GM10266 (cell line): ENCODE measurements around the gene CRADD.
"Not testable (repeated sequence)": the region's sequence is repeated elsewhere in the genome, so short reads cannot be mapped to it uniquely, and the experiment has no call there.

ENCODE experiments used
- DNase-seq: peaks from one replicate; pipeline ENCODE4 v3.0.0; 2012; ENCODE audit errors: extremely low spot score
- TF ChIP-seq, protein P1 (sequence below): IDR thresholded peaks from 2 replicates; pipeline ENCODE4 v1.5.1; 2012; ENCODE audit warnings: mild to moderate bottlenecking, low read depth; ENCODE audit not compliant: control insufficient read depth, insufficient read depth; ENCODE audit errors: missing control alignments

The CRADD gene

GRCh38 chr12:93868771-93869170, 191.6 kb downstream of the CRADD start:
- DNase-seq = no peak
- TF ChIP-seq, protein P1, sequence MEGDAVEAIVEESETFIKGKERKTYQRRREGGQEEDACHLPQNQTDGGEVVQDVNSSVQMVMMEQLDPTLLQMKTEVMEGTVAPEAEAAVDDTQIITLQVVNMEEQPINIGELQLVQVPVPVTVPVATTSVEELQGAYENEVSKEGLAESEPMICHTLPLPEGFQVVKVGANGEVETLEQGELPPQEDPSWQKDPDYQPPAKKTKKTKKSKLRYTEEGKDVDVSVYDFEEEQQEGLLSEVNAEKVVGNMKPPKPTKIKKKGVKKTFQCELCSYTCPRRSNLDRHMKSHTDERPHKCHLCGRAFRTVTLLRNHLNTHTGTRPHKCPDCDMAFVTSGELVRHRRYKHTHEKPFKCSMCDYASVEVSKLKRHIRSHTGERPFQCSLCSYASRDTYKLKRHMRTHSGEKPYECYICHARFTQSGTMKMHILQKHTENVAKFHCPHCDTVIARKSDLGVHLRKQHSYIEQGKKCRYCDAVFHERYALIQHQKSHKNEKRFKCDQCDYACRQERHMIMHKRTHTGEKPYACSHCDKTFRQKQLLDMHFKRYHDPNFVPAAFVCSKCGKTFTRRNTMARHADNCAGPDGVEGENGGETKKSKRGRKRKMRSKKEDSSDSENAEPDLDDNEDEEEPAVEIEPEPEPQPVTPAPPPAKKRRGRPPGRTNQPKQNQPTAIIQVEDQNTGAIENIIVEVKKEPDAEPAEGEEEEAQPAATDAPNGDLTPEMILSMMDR = no peak

DNA sequence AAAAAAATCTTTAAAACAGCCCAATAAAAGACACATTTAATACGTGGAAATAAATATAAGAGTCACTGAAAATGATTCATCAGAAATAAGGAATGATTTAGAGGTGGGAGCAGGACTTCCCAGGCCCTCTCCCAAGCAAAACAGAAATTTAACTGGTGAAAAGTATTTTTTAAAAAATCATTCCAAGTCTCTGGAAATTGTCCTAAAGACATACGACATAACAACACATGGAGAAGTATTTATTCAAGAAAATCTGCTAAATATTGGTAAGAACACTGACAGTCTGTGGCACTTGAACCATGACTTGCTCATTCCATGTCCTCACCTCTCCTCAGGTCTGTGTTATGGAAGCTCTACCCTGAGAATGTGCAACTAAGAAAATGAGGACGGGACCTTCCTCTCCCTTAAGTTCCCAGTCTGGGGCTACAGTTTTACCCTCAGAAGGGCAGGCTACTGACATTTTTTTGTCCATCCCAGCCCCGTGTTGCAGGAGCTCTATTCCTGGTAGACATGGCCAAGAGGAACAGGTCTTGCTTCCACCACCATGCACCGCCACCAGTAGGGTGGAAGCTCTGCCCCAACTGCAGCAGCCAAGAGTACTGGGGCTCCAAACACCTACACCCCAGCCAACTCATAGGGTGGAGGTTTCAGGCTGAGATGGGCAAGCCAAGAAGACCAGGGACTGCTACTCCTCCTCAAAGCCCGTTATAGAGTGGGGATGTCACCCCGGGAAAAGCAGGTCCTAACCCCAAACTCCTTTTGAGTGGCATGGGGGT, 193.0 kb downstream of the CRADD start:
- DNase-seq = no peak
- TF ChIP-seq, protein P1 = no peak

DNA sequence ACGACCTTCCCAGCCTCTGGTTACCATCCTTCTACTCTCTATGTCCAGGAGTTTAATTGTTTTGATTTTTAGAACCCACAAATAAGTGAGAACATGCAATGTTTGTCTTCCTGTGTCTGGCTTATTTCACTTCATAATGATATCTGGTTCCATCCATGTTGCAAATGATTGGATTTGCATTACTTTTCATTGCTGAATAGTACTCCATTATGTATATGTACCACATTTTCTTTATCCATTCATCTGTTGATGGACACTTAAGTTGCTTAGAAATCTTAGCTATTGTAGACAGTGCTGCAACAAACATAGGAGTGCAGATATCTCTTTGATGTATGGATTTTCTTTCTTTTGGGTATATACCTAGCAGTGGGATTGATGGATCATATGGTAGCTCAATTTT, 194.4 kb downstream of the CRADD start:
- DNase-seq = not testable (repeated sequence)

GRCh38 chr12:93873561-93873960, 196.4 kb downstream of the CRADD start:
- TF ChIP-seq, protein P1 = no peak
- no peak for DNase-seq

GRCh38 chr12:93875157-93875556, 198.0 kb downstream of the CRADD start:
- TF ChIP-seq, protein P1 = no peak
- no peak for DNase-seq

- TF ChIP-seq, protein P1 = no peak
These were observed 199.2 kb downstream of the CRADD start for GRCh38 chr12:93876360-93876759.

DNA sequence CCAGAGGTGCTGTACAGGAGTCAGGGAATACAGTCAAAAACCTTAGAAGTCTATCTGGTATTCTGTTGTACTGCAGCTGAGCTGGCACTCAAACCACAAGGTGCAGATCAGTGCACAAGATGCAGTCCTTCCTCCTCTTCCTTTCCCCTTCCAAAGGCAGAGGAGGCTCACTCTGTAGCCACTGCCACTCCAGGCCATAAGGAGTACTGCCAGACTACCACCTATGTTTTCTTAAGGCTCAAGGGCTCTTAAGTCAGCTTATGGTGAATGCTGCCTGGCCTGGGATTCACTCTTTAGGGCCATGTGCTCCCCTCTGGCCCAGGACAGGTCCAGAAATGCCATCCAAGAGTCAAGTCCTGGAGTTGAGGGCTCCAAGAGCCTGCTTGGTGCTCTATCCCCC, 200.3 kb downstream of the CRADD start:
- no peak for DNase-seq

More at GRCh38 chr12:93876360-93876759, 199.2 kb downstream of the CRADD start:
- no peak for DNase-seq

More for the DNA sequence above, 200.3 kb downstream of the CRADD start:
- TF ChIP-seq, protein P1 = no peak
